GM12864 (cell line): ENCODE measurements around the gene ADIPOR1.

Experiments used
- DNase-seq: peaks from one replicate; pipeline ENCODE4 v3.0.0-alpha.2; 2011; ENCODE audit warnings: low read depth
- H3K4me3 ChIP-seq: 2 replicates; pipeline ENCODE4 v1.5.1; 2011; ENCODE audit warnings: mild to moderate bottlenecking, low read depth, low read length, control low read depth
- TF ChIP-seq, protein P1 (sequence below): IDR thresholded peaks from 2 replicates; pipeline ENCODE4 v1.5.1; 2011; ENCODE audit warnings: low read depth, mild to moderate bottlenecking, moderate library complexity, low read length, control low read depth, inconsistent platforms; ENCODE audit errors: missing control alignments

Gene ADIPOR1

DNA sequence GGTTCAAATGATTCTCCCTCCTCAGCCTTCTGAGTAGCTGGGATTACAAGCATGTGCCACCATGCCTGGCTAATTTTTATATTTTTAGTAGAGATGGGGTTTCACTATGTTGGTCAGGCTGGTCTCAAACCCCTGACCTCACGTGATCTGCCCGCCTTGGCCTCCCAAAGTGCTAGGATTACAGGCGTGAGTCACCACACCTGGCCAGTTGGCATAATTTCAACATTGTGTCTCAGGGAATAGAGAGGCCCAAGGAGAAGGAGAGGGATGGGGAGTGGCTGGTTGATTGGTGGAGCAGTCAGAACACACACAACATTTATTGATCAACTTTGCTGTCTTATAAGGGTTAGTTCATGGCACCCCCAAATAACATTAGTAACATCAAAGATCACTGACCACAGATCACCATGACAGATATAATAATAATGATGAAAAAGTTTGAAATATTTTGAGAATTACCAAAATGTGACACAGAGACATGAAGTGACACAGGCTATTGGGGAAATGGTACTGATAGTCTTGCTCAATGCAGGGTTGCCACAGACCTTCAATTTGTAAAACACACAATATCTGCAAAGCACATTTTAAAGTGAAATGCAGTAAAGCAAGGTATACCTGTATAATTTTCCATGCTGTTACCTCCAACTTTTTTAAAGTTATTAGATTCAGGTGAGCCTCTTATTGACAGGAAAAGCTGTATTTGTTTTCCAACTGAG lies 24.8 kb upstream of the ADIPOR1 start:
- no peak overlapping the region for H3K4me3 ChIP-seq
- TF ChIP-seq, protein P1, sequence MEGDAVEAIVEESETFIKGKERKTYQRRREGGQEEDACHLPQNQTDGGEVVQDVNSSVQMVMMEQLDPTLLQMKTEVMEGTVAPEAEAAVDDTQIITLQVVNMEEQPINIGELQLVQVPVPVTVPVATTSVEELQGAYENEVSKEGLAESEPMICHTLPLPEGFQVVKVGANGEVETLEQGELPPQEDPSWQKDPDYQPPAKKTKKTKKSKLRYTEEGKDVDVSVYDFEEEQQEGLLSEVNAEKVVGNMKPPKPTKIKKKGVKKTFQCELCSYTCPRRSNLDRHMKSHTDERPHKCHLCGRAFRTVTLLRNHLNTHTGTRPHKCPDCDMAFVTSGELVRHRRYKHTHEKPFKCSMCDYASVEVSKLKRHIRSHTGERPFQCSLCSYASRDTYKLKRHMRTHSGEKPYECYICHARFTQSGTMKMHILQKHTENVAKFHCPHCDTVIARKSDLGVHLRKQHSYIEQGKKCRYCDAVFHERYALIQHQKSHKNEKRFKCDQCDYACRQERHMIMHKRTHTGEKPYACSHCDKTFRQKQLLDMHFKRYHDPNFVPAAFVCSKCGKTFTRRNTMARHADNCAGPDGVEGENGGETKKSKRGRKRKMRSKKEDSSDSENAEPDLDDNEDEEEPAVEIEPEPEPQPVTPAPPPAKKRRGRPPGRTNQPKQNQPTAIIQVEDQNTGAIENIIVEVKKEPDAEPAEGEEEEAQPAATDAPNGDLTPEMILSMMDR, result no peak
- no peak for DNase-seq

DNA sequence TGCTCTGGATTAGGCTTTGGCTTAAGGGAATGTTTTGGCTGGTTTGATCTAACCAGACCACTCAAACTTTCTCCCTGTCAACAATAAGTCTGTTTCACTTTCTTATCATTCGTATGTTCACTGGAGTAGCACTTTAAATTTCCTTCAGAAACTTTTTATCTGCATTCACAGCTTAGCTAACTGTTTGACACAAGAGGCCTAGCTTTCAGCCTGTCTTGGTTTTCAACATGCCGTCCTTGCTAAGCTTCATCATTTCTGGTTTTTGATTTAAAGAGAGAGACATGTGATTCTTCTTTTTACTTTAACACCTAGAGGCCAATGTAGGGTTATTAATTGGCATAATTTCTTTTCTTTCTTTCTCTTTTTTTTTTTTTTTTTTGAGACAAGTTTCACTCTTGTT lies 23.8 kb upstream of the ADIPOR1 start:
- no peak for DNase-seq
- TF ChIP-seq, protein P1, result no peak
- H3K4me3 ChIP-seq, result no peak overlapping the region

DNA sequence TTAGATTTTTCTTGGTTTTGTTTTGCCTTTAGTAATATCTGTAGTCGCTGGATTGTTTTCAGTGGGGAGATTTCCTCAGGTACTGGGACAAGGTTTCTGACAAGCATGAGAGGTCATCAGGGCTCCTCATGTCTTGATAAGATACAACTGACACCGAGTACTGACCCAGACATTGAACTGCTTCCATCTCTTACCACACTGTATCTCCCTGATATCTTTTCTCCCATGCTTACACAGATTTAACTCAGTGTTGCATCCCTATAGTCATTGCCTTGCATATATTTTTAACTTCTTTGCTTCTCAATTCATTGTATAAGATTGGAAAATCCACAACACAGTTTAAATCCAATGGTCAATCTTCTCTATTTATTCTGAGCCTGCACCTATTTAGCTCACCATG lies 21.3 kb upstream of the ADIPOR1 start:
- TF ChIP-seq, protein P1, result no peak
- DNase-seq, result no peak
- H3K4me3 ChIP-seq, result no peak overlapping the region

DNA sequence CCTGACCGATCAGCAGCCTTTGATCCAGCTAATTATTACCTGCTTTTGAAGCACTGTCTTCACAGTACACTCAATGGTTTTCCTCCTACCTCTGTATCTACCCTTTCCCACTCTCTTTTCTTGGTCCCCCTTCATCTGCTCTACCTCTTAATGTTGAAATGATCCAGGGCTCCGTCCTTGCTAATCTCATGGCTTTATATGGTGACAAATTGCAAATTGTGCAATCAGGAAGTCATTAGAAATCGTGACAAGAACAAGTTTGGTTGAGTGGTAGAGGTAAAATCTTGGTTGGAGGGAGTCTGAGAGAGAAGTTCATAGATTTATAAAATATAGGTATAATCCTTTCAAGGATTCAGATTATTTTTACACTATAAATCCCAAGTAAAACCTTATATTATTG lies 18.5 kb upstream of the ADIPOR1 start:
- H3K4me3 ChIP-seq, result no peak overlapping the region
- no peak for DNase-seq
- TF ChIP-seq, protein P1, result no peak

DNA sequence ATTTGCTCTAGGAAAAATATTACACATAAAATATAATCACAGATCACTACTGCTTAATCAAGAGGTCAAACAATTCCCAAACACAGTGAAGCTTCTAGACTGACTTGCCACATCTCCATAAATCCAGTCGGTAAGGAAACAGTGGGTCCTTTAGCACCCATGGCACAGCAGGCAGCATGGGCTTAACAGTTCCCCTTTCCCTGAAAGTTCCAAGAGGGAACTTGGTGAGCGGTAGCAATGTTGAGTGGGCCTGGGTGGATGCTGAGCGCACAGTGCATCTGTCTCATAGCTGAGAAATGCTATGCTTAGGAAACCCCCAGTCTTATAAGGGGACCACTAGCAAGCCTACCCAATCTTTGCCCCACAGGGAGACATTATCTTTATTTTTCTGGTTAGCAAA lies 16.7 kb upstream of the ADIPOR1 start:
- DNase-seq, result no peak
- TF ChIP-seq, protein P1, result no peak
- H3K4me3 ChIP-seq, result no peak overlapping the region

DNA sequence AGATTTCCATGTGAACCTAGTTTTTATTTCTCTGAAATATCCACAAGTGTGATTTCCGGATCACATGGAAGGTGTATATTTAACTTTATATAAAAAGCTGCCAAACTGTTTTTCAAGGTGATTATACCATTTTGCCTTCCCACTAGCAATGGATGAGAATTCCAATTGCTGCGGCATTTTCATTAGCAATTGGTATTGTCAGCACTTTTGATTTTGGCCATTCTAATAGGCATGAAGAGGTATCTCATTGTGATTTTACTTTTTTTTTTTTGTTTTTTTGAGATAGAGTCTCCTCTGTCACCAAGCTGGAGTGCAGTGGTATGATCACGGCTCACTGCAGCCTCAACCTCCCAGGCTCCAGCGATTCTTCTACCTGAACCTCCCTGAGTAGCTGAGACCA lies 13.9 kb upstream of the ADIPOR1 start:
- TF ChIP-seq, protein P1, result no peak
- H3K4me3 ChIP-seq, result no peak overlapping the region
- DNase-seq, result no peak

DNA sequence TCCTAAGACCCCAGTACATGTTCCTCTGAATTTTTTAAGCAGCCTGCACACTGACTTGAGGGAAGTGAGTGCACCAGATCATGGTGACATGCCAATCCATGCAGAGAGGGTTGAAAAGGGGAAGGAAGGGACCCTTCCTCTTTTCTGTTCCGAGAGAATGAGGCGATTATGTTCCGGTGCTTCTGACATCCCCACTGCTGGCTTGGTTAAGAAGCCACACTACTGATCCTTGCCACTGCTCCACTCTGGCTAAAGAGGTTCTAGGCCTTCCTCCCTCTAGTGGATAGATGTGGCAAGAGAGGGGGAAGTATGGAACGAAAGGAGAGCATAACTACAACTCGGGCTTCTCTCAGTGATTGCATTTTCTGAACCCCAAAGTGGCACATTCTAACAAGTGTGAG lies 10.8 kb upstream of the ADIPOR1 start:
- DNase-seq, result peak; percentile 55
- TF ChIP-seq, protein P1, result peak; percentile 89
- H3K4me3 ChIP-seq, result no peak overlapping the region
